ENCODE results near the gene LRP2BP. TPM values are rescaled to one million over a fixed set of nuclear protein-coding genes. Genes with fewer than 3 reads are reported as not detected.

The LRP2BP gene
- 0.05 to 0.28 TPM (median 0.17 TPM) in 4 of 5 replicates, not detected in the other for total RNA-seq (2022; extraction: Qiagen RNA extraction; ENCODE audit: low read depth)

GRCh38 chr4:185395238-185395955 lies at the start of gene LRP2BP:
TSS of gene LRP2BP (minus strand) at chr4:185395924. CDS start at chr4:185378186, 17,738 bp downstream.

DNA sequence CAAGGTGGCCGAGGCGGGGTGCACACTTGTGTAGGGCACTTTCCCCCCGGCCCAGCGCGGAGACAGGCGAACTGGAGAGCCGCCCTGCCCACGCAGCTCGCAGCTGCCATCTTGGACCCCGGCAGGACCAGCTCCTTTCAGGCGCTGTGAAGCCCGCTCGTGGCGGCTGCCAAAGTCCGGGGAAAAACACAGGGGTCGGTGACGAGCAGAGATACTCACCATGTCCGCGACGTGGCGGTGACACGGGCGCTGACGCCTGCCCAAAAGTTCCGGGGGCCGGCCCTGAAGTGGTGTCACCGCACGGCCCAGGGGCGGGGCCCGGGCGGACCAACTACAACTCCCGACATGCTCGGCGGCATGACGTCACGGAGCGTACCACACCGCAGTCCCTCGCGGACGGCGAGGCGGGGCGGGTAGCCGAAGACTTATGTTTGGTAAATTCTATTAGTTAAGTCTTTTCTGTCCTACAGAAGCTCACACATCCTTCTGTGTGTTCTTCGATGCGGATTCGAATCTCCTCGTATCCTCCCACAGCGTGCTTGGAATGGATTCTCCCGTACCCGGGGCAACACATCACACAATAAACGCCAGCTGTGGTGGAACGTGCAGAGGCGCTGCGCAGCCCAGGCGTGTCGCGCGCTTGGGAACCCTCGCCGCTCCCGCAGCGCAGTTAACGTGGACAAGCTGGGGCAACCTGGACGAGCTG lies 30.1 kb upstream of the LRP2BP start, which contains the start of gene UFSP2:
TSS of gene UFSP2 (minus strand) at position 318 of the 706 bp plus-strand sequence. CDS start at position 222, 96 bp downstream.

GRCh38 chr4:185396724-185397385 lies 1.1 kb upstream of the LRP2BP start, which contains the start of gene ANKRD37:
TSS of gene ANKRD37 (plus strand) at chr4:185396841. CDS start at chr4:185396924, 83 bp downstream.

Other genes with a start within 250 kb of the LRP2BP start
- gene CFAP97, start 191.9 kb downstream of the LRP2BP start, total RNA-seq (2022; extraction: Qiagen RNA extraction; ENCODE audit: low read depth), result 6.6 to 15.4 TPM (median 13.7 TPM) in 5 replicates
- gene SNX25, start 186.3 kb downstream of the LRP2BP start, total RNA-seq (2022; extraction: Qiagen RNA extraction; ENCODE audit: low read depth), result 5.8 to 8.3 TPM (median 8.2 TPM) in 5 replicates
- gene ANKRD37, start 917 bp upstream of the LRP2BP start, total RNA-seq (2022; extraction: Qiagen RNA extraction; ENCODE audit: low read depth), result 1.8 to 4.1 TPM (median 3.4 TPM) in 5 replicates
- gene UFSP2, start 30.0 kb upstream of the LRP2BP start, total RNA-seq (2022; extraction: Qiagen RNA extraction; ENCODE audit: low read depth), result 12.5 to 16.6 TPM (median 14.3 TPM) in 5 replicates
- gene CCDC110, start 75.8 kb upstream of the LRP2BP start, total RNA-seq (2022; extraction: Qiagen RNA extraction; ENCODE audit: low read depth), result 0.06 TPM in 1 of 5 replicates, not detected in the others
- gene PDLIM3, start 139.6 kb upstream of the LRP2BP start, total RNA-seq (2022; extraction: Qiagen RNA extraction; ENCODE audit: low read depth), result 0.33 to 0.34 TPM in 2 of 5 replicates, not detected in the others

Measured in A549 treated with ZK216348 at 1 μM for 4 hours (cell line).